Bronchus fibroblast of lung (primary cell): ENCODE measurements around the gene ORC5. TPM values are rescaled to one million over a fixed set of nuclear protein-coding genes. Genes with fewer than 3 reads are reported as not detected.

ENCODE experiments used
- total RNA-seq: library from RNA; depleted of rRNA; stranded (reverse); fragments of >200 nt; gene quantifications from 2 replicates; pipeline ENCODE4 v1.2.3, GENCODE V29; 2015

Gene ORC5
- 12.9 and 15.6 TPM in 2 replicates for total RNA-seq

GRCh38 chr7:104207731-104208420 lies at the start of gene ORC5:
Gene ORC5, minus strand, starts transcription at chr7:104208013. Its CDS starts 109 bp downstream, at chr7:104207904.

Other genes with a start within 250 kb of the ORC5 start
- gene RELN, start 218.4 kb downstream of the ORC5 start, total RNA-seq, result 1.2 and 1.3 TPM in 2 replicates
- not detected in 2 replicates for gene LHFPL3, start 120.6 kb upstream of the ORC5 start, total RNA-seq